Fibroblast of skin of right biceps (primary cell): Measurements from ENCODE around the gene C16orf89.
"Not testable (repeated sequence)": the region's sequence is repeated elsewhere in the genome, so short reads cannot be mapped to it uniquely, and the experiment has no call there.

Source experiments
- DNase-seq: peaks from one replicate; pipeline ENCODE4 v3.0.0-alpha.2; 2013

Gene C16orf89

DNA sequence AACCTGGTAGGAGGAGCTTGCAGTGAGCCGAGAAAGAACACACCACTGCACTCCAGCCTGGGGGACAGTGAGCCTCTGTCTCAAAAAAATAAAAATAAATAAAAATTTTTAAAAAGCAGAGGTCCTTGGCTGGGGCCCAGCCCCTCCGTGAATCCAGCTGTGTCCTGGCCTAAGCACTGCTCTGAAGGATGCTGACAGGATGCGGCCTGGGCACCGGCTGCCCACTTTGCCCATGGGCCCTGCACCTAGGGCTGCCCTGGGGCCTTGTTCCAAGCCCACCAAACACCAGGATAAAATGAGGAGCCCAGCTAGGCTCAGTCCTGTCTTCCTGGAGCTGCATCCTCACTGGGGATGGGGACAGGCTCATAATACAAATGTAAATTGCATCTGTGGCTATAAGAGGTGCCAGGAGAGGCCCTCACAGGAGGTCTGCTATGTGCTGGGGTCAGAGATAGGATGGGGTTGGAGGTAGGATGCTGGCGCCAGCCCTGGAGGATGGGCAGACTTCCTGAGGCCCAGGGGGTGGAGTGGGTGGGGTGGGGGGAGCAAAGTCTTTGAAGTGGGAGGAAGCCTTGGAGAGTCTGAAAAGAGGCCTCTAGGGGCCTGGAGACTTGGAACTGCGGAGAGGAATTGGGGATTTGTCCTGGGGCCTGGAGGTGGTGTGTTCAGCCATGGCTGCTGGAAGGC is 6.2 kb downstream of the C16orf89 start:
- no peak for DNase-seq

DNA sequence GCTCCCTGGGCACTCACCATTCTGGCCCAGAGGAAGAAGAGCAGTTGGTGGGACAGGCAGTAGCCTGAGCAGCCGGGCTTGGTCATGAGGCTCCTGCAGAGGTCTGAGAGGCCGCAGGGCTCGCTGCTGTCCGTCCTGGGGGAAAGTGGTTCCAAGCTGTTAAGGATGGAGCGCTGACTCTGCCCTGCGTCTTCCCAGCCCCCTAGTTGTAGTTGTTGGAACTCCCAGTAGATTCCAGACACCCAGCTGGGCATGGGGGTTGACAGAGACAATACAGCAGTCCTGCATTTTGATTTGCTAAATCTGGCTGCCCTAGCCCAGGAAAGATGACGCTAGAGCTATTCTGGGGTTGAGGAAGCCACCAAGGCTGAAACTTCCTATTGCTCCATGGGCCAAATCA is 7.3 kb downstream of the C16orf89 start:
- peak; percentile 37 for DNase-seq

DNA sequence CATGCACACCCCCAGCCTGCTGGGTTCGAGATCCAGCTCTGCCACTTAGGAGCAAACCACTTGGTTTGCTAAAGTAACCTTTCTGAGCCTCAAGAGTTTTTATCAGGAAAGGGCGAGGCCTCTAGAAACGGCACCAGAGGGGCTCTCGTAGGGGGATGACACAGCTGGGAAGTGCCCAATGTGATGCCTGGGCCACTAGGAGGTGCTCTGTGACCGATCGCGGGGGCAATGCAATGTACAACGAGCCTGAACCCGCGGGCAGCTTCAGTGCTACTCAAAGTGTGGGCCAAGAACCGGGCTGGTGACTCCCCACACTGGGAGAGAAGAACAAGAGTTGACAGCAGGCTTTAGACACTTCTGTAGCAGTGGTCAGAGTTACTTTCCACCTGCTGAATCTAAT is 9.4 kb downstream of the C16orf89 start:
- DNase-seq, result peak; percentile 24

DNA sequence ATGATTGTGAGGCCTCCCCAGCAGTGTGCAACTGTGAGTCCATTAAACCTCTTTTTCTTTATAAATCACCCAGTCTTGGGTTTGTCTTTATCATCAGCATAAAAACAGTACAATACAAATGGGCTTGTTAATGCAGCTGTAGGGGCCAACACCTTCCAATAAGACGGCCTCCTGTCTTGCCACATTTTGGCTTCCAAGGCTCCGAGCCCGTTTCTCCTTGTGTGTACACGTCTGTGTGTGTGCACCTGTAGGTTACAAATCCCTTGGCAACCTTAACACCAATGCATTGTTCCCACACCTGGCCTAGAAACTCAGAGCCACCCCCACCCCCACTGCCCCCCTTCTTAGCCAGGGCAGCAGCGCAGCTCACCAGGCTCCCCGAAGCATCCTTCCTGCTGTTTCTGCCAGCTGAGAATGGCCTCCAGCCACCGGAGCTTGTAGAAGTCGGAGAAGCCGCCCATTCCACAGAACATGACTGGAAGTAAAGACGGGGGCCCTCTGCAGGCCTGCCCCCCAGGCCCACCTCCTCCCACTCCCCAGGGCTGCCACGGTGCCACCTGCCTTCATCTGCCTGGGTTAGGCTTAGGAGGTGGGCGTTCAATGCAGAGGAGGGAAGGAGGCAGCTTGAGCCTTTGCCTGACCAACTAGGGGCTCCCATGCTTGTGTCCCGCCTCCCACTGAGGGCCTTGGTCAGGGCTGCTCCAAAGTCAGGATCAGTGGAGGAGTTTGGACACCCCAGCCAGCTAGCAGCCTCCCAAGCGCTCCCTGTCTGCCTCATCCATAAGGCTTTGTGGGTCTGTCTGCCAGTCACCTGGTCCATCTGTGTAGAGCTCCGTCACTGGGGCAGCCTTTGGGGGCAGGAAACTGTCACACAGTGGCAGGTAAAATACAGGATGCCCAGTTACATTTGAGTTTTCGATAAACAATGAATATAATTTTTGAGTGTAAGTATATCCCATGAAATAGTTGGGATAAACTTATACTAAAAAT is 10.6 kb downstream of the C16orf89 start:
- DNase-seq, result no peak

DNA sequence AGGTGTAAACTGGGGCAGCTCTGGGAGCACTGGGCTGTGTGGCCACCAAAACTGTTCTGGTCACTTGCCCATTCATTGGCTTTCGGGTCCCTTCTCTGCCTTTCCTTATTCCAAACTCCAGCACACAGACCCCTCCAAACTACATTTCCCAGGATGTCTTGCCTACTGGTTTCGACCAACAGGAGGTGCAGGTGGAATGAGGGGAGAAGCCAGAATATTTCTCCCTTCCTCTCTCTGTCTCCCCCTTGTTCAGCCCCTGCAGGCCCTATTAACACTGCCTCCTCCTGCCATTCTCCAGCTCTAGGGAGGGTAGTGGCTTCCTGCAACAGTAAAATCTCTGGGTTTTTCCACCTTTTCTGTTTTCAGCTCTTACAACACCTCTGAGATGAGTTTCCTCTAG is 18.8 kb downstream of the C16orf89 start:
- no peak for DNase-seq

DNA sequence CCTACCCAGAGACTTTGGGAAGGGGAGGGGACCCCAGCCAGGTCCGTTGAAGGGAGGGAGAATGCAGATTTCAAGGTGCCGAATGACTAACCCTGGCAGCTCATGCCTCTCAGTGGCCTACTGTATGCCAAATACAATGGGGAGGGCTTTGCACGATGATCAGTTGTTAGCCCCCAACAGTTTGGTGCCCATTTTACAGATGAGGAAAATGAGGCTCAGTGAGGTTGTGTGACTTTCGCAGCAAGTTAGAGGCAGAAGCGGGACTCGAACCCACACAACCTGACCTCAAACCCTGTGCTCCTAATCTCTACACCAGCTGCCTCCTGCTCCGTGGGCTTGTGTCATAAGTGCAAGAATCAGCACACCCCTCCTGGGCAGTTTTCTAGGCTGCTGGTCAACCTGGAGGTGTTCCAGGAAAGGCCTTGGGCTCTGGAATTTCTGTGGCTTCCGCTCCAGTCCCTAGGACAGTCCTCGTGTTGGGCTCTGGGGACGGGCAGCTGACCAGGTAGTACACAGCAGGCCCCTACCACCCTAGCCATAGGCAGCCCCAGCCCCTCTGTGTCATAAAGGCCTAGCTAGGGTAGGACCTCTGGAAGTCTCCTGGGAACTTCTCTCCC is 20.1 kb downstream of the C16orf89 start:
- no peak for DNase-seq

DNA sequence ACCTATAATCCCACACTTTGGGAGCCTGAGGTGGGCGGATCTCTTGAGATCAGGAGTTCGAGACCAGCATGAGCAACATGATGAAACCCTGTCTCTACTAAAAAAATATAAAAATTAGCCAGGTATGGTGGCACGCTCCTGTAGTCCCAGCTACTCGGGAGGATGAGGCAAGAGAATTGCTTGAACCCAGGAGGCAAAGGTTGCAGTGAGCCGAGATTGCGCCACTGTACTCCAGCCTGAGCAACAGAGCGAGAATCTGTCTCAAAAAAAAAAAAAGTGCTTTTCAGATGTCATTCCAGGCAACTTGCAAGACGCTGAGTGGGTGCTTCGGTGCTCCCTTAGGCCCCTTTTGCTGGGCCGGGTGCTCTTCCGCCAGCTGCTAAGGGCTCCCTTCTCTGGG is 21.2 kb downstream of the C16orf89 start:
- DNase-seq, result not testable (repeated sequence)

DNA sequence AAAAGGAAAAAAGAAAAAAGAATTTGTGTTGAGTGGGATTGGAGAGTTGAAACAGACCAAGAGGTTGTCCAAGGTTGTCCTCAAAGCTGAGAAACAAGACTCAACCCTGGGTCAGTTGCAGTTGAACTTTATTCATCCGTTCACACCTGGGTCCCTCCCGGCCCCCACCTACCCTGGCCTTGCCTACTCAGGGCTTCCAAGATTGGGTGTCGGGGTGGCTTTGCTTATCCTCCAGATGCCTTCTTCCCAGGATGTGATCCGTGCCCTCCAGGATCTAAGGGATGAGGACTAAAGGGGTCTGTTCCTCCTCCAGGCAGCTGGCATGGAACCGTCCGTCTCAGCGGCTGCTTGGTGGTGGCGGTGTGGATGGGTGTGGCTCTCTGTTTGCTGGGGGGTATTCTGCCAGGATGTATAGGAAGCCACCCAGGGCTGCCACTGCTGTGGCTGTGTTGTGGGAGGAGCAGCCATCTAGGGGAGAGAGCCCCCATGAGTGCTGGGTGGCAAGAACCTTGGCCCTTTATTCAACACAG is 21.7 kb downstream of the C16orf89 start:
- no peak for DNase-seq

DNA sequence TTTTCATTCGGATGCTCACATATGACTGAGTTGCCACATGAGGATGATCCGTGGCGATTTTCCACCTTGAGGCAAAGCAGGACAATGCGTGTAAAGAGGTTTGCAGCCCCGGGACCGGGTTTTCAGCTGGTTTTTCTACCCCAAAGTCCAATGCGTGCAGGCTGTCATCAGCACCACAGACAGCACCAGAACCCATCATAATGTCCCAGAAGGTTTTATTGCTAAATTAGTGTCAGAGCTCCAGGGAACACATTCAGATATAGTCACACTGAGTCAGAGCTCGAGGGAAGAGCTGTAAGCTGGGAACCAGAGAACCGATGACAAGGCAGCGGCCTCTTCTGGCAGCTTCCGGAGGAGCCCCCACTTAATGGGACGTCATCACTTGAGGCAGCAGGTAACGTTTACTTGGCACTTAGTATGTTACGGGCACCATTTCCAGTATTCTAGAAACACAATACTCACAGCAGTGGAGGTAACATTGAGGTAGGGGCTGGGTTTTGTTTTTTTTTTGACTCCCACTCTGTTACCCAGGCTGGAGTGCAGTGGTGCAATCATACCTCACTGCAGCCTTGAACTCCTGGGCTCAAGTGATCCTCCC is 23.1 kb downstream of the C16orf89 start:
- peak; percentile 54 for DNase-seq

DNA sequence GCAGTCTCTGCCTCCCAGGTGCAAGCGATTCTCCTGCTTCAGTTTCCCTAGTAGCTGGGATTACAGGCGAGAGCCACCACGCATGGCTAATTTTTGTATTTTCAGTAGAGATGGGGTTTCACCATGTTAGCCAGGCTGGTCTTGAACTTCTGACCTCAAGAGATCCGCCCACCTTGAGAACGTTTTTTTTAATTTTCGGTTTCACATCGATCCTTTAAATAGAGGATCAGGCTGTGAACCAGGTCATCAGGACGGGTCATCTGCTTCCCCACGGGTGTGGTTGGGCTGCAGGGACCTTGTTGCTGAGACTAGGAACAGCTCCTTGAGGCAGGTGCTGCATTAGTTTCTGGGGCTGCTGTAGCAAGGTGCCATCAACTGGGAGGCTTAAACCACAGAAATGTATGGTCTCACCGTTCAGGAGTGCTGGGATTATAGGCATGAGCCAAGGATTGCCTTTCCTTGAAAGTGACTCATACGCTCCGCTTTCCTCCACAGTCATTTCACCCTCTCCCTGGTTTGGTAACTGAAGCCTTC is 24.1 kb downstream of the C16orf89 start:
- peak; percentile 66 for DNase-seq

DNA sequence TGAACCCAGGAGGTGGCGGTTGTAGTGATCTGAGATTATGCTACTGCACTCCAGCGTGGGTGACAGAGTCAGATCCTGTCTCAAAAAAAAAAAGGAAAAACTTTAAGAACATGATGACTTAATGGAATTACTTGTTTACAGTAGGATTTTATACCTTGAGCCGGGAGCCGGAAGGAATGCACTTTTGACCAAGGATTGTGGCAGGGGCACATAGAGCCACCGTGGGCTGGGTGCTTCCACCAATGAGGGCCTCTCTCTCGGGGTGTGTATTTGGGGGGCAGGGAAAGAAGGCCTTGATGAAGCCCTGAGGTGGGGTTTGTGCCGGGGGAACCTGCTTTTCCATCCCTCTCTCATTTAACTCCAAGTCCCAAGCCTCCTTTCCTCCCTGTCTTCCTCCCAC is 25.3 kb downstream of the C16orf89 start:
- no peak for DNase-seq

DNA sequence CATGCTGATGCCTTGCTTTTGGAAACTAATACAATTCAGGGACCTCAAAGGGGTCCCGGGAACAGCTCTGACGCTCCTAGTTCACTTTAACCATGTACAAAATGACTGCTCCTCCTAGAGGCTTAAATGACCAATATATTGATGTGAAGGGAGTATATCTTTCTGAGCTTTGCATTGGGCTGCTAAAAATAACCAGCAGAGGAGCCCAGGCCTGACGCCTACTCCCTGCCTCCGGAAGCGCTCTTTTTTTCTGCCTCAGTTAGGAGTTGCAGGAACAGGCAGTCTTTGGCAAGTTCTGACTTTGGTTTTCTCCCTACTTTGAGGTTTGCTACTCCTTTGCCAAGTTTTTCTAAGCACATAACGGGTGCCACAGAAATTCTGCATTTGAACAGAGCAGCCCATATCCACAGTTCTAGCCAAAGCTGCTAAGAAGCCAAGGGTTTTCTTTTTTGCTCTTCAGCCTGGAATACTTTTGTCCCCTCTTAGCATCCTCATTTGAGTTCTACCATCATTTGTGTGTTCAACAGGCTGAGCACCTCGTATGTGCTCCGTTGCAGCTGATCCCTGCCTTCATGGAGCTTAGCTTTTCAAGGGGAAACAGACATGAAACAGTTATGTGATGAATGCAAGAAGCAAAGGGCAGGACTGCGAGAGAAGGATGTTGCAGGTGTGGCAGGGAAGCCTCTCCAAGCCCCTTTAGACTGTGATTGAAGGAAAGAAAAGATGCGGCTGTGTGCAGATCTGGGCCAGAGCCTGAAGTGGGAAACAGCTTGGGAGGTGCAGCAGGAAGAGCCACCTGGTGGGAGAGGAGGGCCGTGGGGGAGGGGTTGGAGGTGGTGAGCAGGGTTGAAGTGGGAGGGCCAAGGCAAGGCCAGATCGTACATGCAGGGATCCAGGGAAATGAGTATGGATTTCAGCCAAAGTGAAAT is 29.3 kb downstream of the C16orf89 start:
- no peak for DNase-seq

DNA sequence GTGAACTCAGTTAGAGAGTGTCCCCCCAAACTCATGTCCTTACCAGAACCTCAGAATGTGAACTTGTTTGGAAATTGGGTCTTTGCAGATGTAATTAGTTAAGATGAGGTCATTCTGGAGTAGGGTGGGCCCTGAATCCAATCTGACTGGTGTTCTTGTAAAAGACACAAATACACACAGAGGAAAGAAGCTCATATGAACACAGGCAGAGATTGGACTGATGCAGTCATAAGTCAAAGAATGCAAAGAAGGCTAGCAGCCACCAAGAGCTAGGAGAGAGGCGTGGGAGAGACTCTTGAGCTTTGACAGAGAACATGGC is 29.9 kb downstream of the C16orf89 start:
- DNase-seq, result no peak

DNA sequence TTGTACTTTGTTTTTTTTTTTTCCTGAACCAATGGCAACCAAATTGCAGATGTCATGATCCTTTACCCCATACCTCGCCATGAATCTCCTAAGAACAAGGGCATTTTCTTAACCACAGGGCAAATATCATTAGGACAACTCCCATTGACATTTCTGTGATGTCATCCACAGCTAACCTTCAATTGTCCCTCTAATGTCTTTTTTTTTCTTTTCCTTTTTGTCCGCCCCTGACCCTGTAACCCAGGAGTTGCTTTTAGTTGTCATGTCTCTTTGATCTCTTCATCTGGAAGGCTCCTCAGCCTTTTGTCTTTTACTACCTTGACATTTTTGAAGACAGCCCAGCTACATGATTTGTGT is 31.6 kb downstream of the C16orf89 start:
- no peak for DNase-seq

DNA sequence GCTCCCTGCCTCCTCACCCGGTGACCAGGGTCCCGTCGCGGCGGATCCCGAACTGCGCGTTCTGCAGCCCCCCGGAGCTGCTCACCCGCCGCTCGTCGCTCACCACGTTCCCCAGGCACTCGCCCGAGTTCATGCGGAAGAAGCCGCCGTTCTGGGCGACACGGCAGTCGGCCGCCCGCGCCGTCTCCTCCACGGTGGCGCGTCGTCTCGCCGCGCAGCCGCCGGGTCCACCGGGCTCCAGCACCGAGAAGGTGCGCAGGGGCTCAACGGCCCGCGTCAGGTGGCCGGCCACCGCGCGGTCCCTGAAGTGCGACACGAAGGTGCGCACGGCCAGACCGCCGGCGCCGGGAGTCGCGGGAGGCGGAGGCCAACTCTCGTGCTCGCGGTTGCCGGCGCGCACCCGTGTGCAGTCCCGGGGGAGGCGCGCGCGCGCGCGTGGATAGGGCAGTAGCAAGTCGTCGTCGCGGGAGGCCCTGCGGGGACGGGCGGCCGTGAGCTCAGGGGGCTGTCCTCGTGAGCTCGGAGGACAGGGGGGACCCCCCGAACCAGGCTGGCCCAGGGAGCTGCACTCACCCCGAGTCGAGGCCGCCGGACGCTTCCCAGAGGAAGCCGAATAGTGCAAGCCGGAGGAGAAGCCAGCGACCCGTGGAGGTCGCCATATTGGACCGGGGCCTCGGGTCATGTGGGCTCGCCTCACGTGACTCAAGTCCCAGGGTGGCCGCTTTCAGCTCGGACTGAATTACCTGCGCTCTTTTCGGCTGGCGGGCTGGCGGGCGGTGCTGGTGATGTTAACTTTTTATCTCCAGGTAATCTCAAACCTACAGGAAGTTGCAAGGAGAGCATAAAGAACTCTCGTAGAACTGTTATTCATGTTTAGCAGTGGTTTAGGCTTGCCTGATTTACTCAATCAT is 32.2 kb downstream of the C16orf89 start, which contains the start of gene NAGPA:
Gene NAGPA (minus strand): TSS at position 680 of the 911 bp plus-strand sequence. CDS start 21 bp downstream, at position 659.
- peak; percentile 83 for DNase-seq

DNA sequence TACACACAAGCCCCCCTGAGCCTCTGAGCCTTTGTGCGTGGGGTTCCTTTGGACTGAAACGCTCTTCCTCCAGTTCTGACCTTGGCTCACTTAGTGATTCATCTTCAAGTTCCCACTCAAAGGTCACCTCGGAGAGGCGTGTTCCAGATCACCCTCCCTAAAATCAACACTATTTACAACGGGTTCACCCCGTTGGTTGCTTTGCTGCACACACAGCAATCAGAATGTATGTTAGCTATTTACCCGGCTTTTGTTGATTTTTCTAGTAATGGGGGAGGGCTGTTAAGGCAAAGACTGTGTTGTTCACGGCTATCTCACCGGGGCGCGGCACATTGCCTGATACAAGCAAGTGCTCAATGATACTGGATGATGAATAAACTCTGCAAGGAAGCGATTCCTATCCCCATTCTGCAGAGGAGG is 33.0 kb downstream of the C16orf89 start:
- no peak for DNase-seq

DNA sequence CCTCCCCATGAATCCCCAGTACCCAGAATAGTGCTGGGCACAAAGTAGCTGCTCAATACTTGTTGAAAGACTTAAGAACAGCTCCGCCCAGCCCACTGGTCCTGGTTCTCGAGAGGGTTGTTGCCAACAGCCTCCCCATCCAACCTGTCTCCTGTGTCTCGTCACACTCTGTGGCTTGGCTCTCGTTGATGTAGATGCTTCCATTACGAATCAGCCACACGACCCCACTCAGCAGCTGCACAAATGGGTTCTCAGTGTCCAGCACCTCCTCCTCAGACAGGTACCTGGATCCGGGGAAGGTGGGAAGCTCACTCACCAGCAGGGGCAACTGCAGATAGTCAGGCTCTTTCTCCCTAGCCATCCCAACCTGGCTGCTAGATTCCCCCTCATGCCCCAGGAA is 34.2 kb downstream of the C16orf89 start:
- no peak for DNase-seq

DNA sequence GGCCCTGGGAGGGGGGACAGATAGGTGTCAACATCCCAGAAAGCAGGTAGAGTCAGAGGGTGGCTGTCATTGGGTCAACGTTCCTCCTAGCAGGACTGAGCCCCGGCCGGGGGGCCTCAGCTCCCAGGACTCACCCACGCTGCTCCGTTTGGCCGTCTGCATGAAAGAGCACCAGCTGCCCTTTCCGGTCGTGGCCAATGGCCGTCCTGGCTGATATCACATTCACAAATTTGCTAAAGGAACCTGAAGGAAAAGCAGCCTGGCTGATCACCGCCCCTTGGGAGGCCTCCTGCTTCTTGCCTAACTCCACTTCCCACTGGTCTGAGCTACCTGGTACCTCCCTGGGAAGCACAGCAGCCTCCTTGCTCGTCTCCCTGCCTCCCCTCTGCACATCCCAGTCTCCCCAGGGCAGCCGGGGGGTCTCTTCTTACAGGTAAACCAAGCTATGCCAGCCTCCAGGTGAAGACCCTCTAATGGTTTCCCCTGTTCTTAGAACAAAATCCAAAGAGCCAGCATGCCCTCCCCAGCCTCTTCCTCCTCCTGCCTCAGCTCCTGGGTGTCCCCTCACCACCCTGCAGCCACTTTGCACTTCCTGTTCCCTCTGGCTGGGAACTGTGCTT is 35.4 kb downstream of the C16orf89 start:
- DNase-seq, result no peak

DNA sequence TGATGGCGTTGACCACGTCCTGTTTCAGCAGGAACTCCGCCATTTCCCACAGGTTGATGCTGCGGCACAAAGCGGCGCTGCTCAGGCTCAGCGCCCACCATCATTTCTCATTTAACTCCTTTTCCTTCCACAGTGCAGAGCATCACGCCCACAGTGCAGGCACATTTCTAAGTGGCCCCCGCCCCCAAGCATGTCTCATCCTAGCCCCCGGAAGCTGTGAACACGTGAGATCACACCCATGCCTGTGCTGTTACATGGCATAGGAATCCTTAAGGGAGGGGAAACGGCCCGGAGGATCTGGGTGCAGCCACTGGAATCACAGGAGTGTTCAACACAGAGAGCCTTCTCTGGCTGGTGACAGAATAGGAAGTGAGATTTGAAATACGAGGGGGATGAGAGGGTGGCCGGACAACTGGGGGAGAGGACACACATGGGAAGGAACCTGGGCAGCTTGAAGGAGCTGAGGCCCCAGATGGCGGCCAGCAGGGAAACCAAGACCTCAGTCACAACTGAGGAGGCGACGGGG is 36.7 kb downstream of the C16orf89 start:
- DNase-seq, result no peak
